Mesothelial cell of epicardium (in vitro differentiated cells): ENCODE data around the gene ROBO1. TPM values are rescaled to one million over a fixed set of nuclear protein-coding genes. Genes with fewer than 3 reads are reported as not detected.

Experiments used
- DNase-seq, 2 experiments: peaks; one replicate each; pipeline ENCODE4 v3.0.0; 2021; ENCODE audit warnings: low spot score in 2 of 2; ENCODE audit not compliant: unreplicated experiment in 2 of 2
- H3K27ac Mint-ChIP-seq: 2 replicates; pipeline ENCODE4 v1.8.0; 2021; ENCODE audit warnings: mixed read lengths
- H3K27me3 Mint-ChIP-seq: 2 replicates; pipeline ENCODE4 v1.8.0; 2021; ENCODE audit warnings: low read depth, mixed read lengths
- H3K36me3 Mint-ChIP-seq: 2 replicates; pipeline ENCODE4 v1.8.0; 2021; ENCODE audit warnings: mixed read lengths
- H3K4me1 Mint-ChIP-seq: 2 replicates; pipeline ENCODE4 v1.8.0; 2021; ENCODE audit warnings: mixed read lengths
- H3K4me3 Mint-ChIP-seq: 2 replicates; pipeline ENCODE4 v1.8.0; 2021; ENCODE audit warnings: mild to moderate bottlenecking, moderate library complexity, mixed read lengths
- H3K9me3 Mint-ChIP-seq: 2 replicates; pipeline ENCODE4 v1.8.0; 2021; ENCODE audit warnings: mixed read lengths
- total RNA-seq: library from RNA; stranded (reverse); gene quantifications from 3 replicates; pipeline ENCODE4 v1.2.1, GENCODE V29; 2021
- TF ChIP-seq, protein P1 (sequence below): fragments of 200-600 bp; sonication (generic); IDR thresholded peaks from one replicate; pipeline ENCODE4 v1.5.0; 2021; ENCODE audit warnings: antibody characterized with exemption; ENCODE audit not compliant: unreplicated experiment

Gene ROBO1
- total RNA-seq, 1 donor from 2014 or later = 143 TPM

DNA sequence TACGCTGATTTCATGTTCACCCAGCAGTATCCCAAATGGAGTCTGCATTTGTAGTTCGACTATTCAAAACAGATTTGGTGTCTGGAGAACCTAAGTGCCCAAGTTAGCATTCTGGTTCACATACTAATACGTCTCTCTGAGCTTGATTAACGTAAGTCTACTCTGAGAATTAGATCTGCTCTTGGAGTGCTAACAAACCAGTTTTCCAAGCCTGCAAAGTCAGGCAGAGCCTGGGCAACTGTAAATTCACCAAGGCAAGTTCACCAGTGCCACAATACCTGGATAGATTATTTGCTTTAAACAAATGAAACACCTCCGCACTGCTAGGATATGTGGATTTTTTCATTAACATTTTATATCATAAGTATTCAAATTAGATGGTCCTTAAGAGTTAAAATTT lies 912.6 kb downstream of the ROBO1 start:
- Mint-ChIP-seq H3K36me3 (peaks cover 6% of the 10 kb centered on the region), H3K27me3 (no peaks in the 10 kb centered on the region), H3K4me1 (peaks cover 30% of the 10 kb centered on the region), H3K9me3 (peaks cover 4% of the 10 kb centered on the region), H3K27ac (peak overlapping the region; percentile 78), H3K4me3 (no peak overlapping the region)
- no peak for DNase-seq
- TF ChIP-seq, protein P1, sequence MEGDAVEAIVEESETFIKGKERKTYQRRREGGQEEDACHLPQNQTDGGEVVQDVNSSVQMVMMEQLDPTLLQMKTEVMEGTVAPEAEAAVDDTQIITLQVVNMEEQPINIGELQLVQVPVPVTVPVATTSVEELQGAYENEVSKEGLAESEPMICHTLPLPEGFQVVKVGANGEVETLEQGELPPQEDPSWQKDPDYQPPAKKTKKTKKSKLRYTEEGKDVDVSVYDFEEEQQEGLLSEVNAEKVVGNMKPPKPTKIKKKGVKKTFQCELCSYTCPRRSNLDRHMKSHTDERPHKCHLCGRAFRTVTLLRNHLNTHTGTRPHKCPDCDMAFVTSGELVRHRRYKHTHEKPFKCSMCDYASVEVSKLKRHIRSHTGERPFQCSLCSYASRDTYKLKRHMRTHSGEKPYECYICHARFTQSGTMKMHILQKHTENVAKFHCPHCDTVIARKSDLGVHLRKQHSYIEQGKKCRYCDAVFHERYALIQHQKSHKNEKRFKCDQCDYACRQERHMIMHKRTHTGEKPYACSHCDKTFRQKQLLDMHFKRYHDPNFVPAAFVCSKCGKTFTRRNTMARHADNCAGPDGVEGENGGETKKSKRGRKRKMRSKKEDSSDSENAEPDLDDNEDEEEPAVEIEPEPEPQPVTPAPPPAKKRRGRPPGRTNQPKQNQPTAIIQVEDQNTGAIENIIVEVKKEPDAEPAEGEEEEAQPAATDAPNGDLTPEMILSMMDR = no peak

DNA sequence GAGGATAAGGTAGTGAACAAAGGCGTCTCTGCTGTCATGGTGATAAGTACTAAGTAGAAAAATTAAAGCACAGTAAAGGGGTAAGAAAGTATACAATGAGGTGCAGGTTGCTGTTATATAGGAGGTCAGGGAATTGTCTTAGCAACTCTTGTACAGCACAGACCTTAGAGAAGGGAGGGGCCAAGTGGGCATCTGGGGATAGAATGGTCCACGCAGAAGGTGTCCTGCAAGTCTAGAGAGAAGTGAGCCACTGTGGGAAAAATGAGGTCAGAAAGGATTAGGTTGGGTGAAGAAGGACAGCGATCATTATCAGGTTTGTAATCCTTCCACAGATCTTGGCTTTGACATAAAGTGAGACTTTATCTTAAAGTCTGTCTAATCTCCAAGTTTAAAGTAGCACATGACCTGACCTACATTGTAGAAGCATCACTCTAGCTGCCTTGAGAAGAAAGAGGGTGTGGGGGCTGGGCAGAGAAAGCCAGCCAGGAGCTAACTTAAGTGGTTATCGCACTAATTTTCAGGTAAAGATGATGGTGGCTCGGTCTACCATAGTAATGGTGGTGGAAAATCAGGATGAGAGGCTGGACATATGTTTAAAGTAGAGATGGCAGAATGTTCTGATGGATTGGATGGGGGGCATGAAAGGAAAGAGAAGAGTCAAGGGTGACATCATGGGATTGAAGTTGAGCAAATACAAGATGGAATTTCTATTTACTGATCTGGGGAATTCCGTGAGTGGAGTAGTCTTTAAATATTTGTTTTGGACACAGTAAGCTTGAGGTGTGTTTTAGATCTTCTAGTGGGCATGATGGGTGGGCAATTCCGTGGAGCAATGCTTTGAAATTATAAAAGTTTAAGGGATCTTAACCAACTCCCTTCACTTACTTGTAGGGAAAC lies 919.2 kb downstream of the ROBO1 start:
- no peak for DNase-seq
- peaks cover 2% of the 10 kb centered on the region for H3K36me3 Mint-ChIP-seq
- peak overlapping the region; percentile 39 for H3K27ac Mint-ChIP-seq
- no peak overlapping the region for H3K4me3 Mint-ChIP-seq
- no peaks in the 10 kb centered on the region for H3K27me3 Mint-ChIP-seq
- peaks cover 51% of the 10 kb centered on the region for H3K4me1 Mint-ChIP-seq
- TF ChIP-seq, protein P1 = no peak
- H3K9me3 Mint-ChIP-seq = no peaks in the 10 kb centered on the region

DNA sequence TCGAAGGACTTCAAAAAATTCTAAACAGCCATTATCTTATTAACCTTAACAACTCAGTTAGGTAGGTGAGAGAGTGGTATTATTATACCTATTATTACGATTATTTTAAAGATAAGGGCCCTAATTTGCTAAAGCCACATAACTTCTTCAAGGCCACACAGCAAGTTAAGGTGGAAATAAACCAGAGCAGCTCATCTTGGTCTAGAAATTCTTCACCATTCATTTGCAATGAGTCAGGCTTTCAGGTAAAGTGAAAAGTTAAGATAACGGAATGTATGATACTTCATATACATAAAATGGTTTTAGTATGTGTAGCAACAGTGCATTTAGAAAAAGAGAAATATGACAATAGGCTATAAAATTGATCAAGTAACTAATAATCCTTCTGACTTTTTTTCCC lies 920.2 kb downstream of the ROBO1 start:
- Mint-ChIP-seq H3K36me3 (no peaks in the 10 kb centered on the region), H3K9me3 (no peaks in the 10 kb centered on the region), H3K27ac (peak overlapping the region; percentile 80), H3K27me3 (no peaks in the 10 kb centered on the region), H3K4me3 (no peak overlapping the region), H3K4me1 (peaks cover 57% of the 10 kb centered on the region)
- TF ChIP-seq, protein P1 = no peak
- DNase-seq = no peak

DNA sequence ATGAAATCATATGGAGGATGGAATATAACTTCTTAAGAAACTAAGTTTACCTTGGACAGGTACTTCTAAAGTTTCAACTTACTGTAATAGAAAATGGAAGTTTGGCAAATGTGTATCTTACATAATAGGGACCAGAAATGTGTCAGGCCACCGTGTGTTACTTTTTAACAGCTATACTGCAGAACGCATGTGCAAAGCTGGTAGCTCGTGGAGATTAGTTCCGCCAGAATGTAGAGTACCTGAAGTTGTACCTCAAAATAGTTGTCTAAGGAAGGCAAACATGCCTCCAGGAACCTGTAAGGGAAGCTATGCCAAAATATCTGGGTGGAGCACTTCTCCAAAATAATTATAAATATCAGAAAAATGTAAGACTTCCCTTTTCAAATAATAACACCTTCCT lies 920.6 kb downstream of the ROBO1 start:
- no peak overlapping the region for H3K4me3 Mint-ChIP-seq
- no peaks in the 10 kb centered on the region for H3K36me3 Mint-ChIP-seq
- H3K9me3 Mint-ChIP-seq = no peaks in the 10 kb centered on the region
- no peak for DNase-seq
- H3K4me1 Mint-ChIP-seq = peaks cover 57% of the 10 kb centered on the region
- peak overlapping the region; percentile 80 for H3K27ac Mint-ChIP-seq
- TF ChIP-seq, protein P1 = no peak
- no peaks in the 10 kb centered on the region for H3K27me3 Mint-ChIP-seq

DNA sequence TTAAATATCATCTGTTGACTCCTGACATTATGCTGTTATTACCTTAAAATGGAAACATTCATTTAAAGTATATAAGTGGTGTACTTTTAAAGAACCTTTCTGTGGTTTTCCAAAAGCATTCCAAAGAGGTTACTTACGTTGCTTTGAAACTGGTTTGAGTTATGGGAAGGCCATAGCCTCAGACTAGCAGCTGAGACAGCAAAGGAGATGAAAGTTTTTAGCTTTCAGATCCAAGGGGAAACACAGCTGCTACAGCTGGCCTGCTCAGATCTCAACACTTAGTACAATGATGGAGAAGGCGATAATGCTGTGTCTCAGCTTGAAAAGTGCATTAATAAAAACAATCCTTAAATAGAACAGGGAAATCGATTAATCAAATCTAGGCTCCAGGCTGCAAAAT lies 921.1 kb downstream of the ROBO1 start:
- Mint-ChIP-seq H3K4me1 (peaks cover 57% of the 10 kb centered on the region), H3K27ac (peak overlapping the region; percentile 80), H3K4me3 (no peak overlapping the region), H3K9me3 (no peaks in the 10 kb centered on the region), H3K36me3 (no peaks in the 10 kb centered on the region), H3K27me3 (no peaks in the 10 kb centered on the region)
- no peak for DNase-seq
- TF ChIP-seq, protein P1 = no peak
